Embryonic facial prominence (tissue), 1 donor: ENCODE results near the gene OR2T27.
"Not testable (repeated sequence)": the region's sequence is repeated elsewhere in the genome, so short reads cannot be mapped to it uniquely, and the experiment has no call there.

Experiments
- DNase-seq: peaks from one replicate; pipeline ENCODE4 v3.0.0-alpha.2; 2016; ENCODE audit errors: extremely low spot score

Gene OR2T27

GRCh38 chr1:248640906-248641305 is 14.4 kb downstream of the OR2T27 start:
- not testable (repeated sequence) for DNase-seq

DNA sequence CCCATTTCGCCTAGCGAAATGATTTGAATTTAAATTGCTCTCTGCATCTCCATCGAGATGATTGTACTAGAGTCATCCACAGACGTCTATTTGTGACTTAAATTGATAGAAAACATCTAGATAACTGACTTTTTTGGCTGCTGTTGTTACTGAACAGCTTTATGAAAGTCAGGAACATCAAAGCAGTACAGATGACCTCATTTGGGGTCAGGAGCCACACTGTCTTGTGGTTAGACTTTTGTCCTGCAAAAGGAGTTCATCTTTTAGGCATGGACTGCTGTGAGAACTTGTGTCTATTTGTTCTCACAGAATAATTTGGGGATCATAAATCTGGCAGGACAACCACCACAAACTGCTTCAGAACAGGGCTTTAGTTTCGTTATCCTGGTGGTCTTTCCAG is 15.7 kb downstream of the OR2T27 start:
- DNase-seq: not testable (repeated sequence)

DNA sequence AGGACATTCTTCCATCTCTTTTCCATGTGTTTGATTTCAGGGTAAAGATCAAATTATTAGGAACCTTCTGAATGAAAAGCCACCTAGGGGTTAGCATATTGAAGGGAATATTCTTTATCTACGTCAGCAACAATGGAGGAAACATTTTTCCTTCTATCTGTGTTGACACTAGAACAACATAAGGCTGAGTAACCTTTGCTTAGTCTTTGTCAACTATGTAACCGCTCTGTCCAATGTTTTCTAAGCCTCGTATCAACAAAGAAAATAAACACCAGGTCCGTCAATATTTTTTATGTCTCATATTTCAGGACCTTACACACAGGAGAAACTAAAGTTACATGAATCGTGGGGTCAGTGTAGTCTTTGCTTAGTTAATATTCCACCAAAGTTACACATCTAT is 18.7 kb downstream of the OR2T27 start:
- not testable (repeated sequence) for DNase-seq

DNA sequence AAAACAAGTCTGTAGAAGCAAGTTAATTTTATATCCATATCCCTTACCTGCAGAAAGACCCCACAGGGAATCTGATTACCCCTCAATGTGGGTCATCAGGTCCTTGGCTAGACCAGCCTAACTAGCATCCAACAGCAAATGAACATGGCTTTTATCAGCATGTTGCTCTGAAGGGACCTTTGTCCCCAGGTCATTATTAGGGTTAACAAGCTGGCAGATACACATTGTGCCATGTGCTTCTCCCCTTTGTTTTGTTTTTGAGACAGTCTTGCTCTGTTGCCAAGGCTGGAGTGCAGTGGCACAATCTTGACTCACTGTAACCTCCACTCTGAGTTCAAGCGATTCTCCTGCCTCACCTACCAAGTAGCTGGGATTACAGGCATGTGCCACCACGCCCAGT is 20.3 kb downstream of the OR2T27 start, which contains the start of gene OR2T11:
Gene OR2T11 (minus strand): TSS at position 101 of the 400 bp plus-strand sequence. CDS start 7,963 bp downstream, outside the sequence.
- DNase-seq: not testable (repeated sequence)

- DNase-seq: no peak
Measured at GRCh38 chr1:248631354-248632008, 23.8 kb downstream of the OR2T27 start.

DNA sequence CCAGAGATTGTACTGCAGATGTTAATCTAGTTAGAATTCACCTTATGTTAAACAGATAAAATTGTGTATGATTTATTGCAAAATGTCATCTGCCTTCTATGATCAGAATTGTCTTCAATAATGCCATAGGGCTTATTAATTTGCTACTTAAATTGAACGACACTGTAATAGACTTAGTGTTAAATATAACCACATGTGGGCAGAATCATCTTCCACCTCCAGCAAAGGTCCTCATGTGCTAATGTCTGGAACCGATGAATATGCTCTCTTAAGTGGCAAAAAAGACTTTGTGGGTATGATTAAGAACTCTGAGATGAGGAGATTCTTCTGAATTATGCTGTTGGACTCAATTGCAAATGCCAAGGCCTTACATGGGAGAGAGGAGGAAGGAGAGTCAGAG is 24.8 kb downstream of the OR2T27 start:
- DNase-seq: no peak

DNA sequence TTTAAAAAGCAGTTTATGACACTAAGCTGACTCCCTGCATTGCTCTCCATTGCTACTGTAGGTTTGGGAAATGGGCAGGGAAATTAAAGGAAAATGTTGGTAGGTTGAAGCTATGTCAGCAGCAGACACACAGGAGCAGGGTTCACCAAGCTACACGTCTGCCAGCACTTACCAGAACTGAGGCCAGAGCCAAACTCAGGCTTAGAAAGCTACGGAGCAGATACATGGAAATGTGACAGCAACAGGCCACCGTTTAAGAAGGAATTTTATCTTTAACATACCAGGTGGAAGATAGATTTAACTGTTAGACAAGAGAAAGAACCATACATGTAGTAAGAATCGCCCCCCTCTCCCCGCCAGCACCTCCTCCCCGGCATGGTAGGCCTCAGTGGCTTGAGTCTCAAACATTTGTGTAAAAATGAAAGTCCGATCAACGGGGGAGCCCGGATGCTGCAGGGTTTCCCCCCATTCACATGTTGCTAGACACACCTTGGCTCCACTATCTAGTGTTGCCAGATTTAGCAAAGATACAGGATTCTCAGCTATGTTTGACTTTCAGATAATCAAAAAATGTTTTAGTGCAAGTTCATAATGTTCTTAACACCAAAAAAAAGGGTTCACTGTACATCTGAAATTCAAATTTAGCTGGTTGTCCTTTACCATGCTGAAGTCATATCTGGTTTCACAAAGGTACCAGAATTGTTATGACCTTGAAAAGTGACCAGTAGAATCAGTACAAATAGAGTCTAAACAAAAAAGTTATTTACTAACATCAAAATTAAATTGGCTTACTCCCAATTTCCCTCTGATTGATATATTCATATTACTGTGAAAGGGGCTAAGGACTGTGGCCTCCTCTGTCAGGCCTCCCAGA is 27.1 kb downstream of the OR2T27 start:
- DNase-seq: no peak

DNA sequence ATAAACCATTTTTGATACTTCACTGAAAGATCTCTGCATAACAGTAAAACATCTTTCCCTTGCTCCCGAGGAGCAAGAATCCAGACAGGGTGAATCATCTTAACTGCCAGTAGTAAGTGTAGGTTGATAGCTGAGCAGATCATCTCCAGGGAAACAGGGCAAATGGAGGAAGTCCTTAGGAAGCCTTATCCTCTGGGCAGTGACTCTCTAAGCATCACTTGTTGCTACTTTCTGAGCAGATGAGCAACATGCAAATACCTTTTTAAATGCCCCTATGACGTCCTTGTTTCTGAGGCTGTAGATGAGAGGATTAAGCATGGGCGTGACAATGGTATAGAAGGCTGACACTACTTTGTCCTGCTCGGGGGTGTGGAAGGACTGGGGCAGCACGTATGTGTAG is 29.4 kb downstream of the OR2T27 start:
- no peak for DNase-seq

GRCh38 chr1:248625166-248625565 is 30.2 kb downstream of the OR2T27 start:
- no peak for DNase-seq

GRCh38 chr1:248622570-248623001 is 32.7 kb downstream of the OR2T27 start:
- no peak for DNase-seq

GRCh38 chr1:248621770-248622169 is 33.6 kb downstream of the OR2T27 start:
- DNase-seq: no peak

DNA sequence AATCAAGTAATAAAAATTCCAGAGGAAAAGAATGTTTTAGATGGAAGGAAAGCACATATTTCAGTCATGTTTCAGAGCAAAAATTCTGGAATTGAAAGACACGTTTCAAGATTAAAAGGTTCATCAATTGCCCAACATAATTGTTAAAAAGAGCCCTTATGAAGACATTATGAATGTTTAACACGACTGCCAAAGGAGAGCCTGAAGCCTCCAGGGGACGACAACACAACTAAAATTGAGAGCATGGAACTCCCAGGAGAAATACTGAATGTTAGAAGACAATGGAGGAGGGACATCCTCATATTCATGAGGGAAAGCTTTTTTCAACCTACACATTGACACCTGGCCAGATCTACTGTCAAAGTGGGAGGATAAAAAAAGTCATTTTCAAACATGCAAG is 36.5 kb downstream of the OR2T27 start:
- DNase-seq: no peak

DNA sequence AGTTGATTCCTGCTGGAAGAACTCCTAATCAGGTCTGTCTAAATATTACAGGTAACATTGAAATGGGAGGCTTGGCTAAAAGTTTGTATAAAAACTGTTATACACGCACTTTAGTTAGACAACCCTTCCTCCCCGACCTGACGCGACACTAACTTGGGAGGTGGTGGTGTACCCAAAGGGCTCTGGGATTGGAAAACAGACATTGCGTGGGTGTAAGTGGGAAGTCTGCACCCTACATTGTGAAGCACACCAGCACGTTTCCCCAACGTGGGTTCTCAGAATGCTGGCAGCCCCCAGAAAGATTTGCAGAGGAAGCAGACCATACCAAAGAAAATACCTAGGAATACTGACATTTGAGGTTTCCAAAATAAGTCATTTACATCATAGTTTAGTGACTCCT is 37.2 kb downstream of the OR2T27 start:
- no peak for DNase-seq

- no peak for DNase-seq
Measured at GRCh38 chr1:248613742-248614141, 41.6 kb downstream of the OR2T27 start.

- no peak for DNase-seq
Measured at GRCh38 chr1:248611883-248612414, 43.4 kb downstream of the OR2T27 start.

- no peak for DNase-seq
Measured at GRCh38 chr1:248610301-248610700, 45.0 kb downstream of the OR2T27 start.
